Right atrium auricular region (tissue), 2 donors: ENCODE results near the gene DLGAP4. TPM values are rescaled to one million over a fixed set of nuclear protein-coding genes. Genes with fewer than 3 reads are reported as not detected.
"Not testable (repeated sequence)": the region's sequence is repeated elsewhere in the genome, so short reads cannot be mapped to it uniquely, and the experiment has no call there.

Source experiments
- DNase-seq: peaks from one replicate; pipeline ENCODE4 v3.0.0-alpha.2; 2019; ENCODE audit warnings: low spot score
- H3K27ac ChIP-seq, 2 donors: fragments of 200-600 bp; sonication (generic); 1 replicate in 1 of 2; 2 replicates in 1 of 2; pipeline ENCODE4 v1.5.1; 2016 to 2019
- H3K27me3 ChIP-seq, 2 donors: fragments of 200-600 bp; sonication (generic); one replicate each; pipeline versions ENCODE4 v1.5.1 to v1.6.0; 2017 to 2019
- H3K36me3 ChIP-seq: fragments of 200-600 bp; sonication (generic); one replicate; pipeline ENCODE4 v1.5.1; 2016
- H3K4me1 ChIP-seq, 2 donors: fragments of 200-600 bp; sonication (generic); one replicate each; pipeline versions ENCODE4 v1.5.1 to v1.6.0; 2017 to 2019
- H3K4me3 ChIP-seq, 2 donors: fragments of 200-600 bp; sonication (generic); 1 replicate in 1 of 2; 2 replicates in 1 of 2; pipeline ENCODE4 v1.5.1; 2017 to 2019; ENCODE audit warnings: mild to moderate bottlenecking in 1 of 2, moderate library complexity in 1 of 2
- H3K9me3 ChIP-seq, 2 donors: fragments of 200-600 bp; sonication (generic); one replicate each; pipeline ENCODE4 v1.5.1; 2019
- CTCF ChIP-seq, 2 donors: fragments of 200-600 bp; sonication (generic); IDR thresholded peaks; one replicate each; pipeline ENCODE4 v1.5.1; 2019; ENCODE audit warnings: antibody characterized with exemption in 2 of 2
- total RNA-seq, 2 donors: library from RNA; depleted of rRNA; stranded (reverse); fragments of >200 nt; gene quantifications; one replicate each; pipeline ENCODE4 v1.1.0, GENCODE V29; 2016

Gene DLGAP4
- total RNA-seq, 2 donors from 2014 or later, result 30.0 to 50.2 TPM

- no peak for DNase-seq
- H3K4me3 ChIP-seq, result peak overlapping the region in 1 of 2 donors; percentile 25
These were observed 166.5 kb downstream of the DLGAP4 start for GRCh38 chr20:36472637-36473090.

DNA sequence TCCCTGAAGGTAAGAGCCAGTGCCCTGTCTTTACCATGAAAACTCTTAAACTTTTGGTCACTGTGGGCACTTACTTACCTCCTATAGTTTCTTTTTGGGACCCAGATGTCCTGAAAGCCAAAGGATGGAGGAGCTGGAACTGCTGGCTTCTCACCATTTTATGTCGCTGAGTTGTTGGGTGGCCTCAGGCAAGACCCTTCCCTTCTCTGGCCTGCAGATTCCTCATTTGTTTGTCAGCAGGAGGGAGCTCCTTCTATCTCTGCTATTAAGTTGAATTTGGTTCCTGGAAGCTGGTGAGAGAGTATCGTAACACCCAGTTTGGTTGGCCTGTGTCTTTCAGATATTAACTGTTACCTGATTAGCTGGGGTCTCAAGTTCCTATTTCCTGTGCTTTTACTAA is 167.0 kb downstream of the DLGAP4 start:
- no peaks in the 10 kb centered on the region for H3K9me3 ChIP-seq
- no peak overlapping the region for H3K4me3 ChIP-seq
- H3K27ac ChIP-seq, result peak overlapping the region; percentile 71 to 76
- no peaks in the 10 kb centered on the region for H3K36me3 ChIP-seq
- H3K4me1 ChIP-seq, result peaks cover 0 to 82% of the 10 kb centered on the region in 2 donors
- no peaks in the 10 kb centered on the region for H3K27me3 ChIP-seq
- no peak for DNase-seq
- no peak for TF ChIP-seq CTCF (IDR thresholded peaks at IDR 0.05)

More at GRCh38 chr20:36472637-36473090, 166.5 kb downstream of the DLGAP4 start:
- Histone ChIP-seq H3K4me1 (peaks cover 0 to 82% of the 10 kb centered on the region in 2 donors), H3K36me3 (no peaks in the 10 kb centered on the region), H3K9me3 (no peaks in the 10 kb centered on the region), H3K27me3 (no peaks in the 10 kb centered on the region), H3K27ac (peak overlapping the region; percentile 71 to 76)
- no peak for TF ChIP-seq CTCF (IDR thresholded peaks at IDR 0.05)

- Histone ChIP-seq H3K9me3 (no peaks in the 10 kb centered on the region), H3K27ac (peak overlapping the region; percentile 29 to 71), H3K36me3 (no peaks in the 10 kb centered on the region), H3K4me1 (peaks cover 0 to 84% of the 10 kb centered on the region in 2 donors), H3K4me3 (no peak overlapping the region), H3K27me3 (no peaks in the 10 kb centered on the region)
- DNase-seq, result no peak
- no peak for TF ChIP-seq CTCF (IDR thresholded peaks at IDR 0.05)
These were observed 168.4 kb downstream of the DLGAP4 start for GRCh38 chr20:36474563-36474962.

DNA sequence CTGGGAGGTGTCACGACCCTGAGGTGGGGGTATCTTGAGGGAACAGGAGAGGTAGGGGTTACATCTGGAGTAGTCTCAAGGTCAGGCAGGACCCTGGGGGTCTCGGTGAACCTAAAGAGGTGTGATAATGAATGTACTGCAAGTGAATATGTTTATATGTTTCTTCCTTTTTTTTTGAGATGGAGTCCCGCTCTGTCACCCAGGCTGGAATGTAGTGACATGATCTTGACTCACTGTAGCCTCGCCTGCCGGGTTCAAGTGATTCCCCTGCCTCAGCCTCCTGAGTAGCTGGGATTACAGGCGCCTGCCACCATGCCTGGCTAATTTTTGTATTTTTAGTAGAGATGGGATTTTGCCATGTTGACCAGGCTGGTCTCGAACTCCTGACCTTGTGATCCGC is 168.9 kb downstream of the DLGAP4 start:
- not testable (repeated sequence) for H3K36me3 ChIP-seq, H3K27me3 ChIP-seq, H3K4me3 ChIP-seq, H3K9me3 ChIP-seq, DNase-seq
- Histone ChIP-seq H3K4me1 (peaks cover 0 to 85% of the 10 kb centered on the region in 2 donors), H3K27ac (peak overlapping the region; percentile 29 to 71)

DNA sequence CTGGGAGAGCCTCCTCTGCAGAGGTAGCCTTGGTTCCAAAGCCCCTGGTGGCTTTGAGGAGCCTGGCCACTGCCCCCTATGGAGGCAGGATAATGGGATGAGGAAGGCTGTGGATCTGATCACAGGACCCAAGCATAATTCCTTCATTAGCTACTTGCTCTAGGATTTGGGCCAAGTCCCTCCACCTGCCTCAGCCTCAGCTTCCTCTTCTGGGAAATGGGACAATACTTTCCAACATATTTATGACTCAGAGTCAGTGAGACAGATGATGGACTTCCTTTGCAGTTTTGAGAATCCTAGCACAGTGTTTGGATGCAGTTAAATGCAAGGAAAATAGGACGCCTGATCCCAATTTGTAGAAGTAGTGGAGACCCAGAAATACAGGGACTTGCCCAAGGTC is 171.3 kb downstream of the DLGAP4 start:
- Histone ChIP-seq H3K27ac (no peak overlapping the region), H3K4me1 (peaks cover 0 to 85% of the 10 kb centered on the region in 2 donors), H3K4me3 (no peak overlapping the region), H3K36me3 (no peaks in the 10 kb centered on the region), H3K9me3 (no peaks in the 10 kb centered on the region), H3K27me3 (no peaks in the 10 kb centered on the region)
- DNase-seq, result no peak
- TF ChIP-seq CTCF (IDR thresholded peaks at IDR 0.05), result no peak

DNA sequence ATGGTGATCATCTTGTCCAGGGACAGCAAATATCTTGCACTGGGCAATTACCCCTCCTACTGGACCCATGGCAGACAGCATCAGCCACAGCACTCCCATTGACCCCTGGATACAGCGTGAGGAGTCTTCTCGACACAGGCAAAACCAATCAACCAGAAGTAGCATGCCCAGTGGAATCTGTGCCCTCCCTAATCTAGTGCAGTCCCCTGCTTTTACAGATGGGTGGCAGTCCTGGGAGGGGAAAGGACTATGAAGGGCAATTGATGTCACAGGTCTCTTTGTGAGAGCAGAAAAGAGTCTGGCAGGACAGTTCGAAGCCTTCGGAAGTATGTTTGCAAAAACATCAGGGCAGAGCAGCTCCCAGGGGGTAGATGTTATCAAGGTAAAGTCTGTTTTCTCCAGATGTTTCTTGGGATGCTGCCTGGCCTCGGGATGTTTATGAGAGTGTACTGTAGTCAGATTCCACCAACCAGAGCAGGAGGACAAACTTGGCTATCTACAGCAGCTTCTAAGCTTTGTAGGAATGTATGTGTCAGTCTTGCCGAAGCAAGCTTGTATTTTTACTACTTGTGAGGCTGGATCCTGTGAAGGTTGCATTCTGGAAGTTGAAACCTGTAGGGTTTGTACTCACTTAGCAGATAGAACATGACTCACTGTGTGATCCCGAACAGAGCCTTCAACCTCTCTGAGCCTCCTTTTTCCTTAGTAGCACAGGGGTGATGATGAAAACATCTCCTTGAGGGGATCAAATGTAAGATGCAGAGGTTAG is 172.2 kb downstream of the DLGAP4 start:
- Histone ChIP-seq H3K27me3 (no peaks in the 10 kb centered on the region), H3K36me3 (no peaks in the 10 kb centered on the region), H3K4me1 (peaks cover 0 to 85% of the 10 kb centered on the region in 2 donors), H3K4me3 (no peak overlapping the region), H3K9me3 (no peaks in the 10 kb centered on the region), H3K27ac (peak overlapping the region in 1 of 2 donors; percentile 41)
- peak in 1 of 2 donors; percentile 38 for TF ChIP-seq CTCF (IDR thresholded peaks at IDR 0.05)
- DNase-seq, result no peak
